Stimulated activated CD8-positive, alpha-beta memory T cell treated with anti-CD3 and anti-CD28 coated beads, Interleukin-15, amount 100 ng/mL, for 1 hour (primary cell): ENCODE data around the gene NXPH4.

Experiments
- DNase-seq: peaks from one replicate; pipeline ENCODE4 v3.0.0-alpha.2; 2020; ENCODE audit warnings: low read depth

Gene NXPH4

GRCh38 chr12:57231276-57232021 lies 14.9 kb downstream of the NXPH4 start:
- DNase-seq = no peak

- no peak for DNase-seq
Observed at GRCh38 chr12:57232156-57232756, 15.7 kb downstream of the NXPH4 start.

- no peak for DNase-seq
Observed at GRCh38 chr12:57233357-57234232, 17.0 kb downstream of the NXPH4 start.

- no peak for DNase-seq
Observed at GRCh38 chr12:57234233-57234570, 17.6 kb downstream of the NXPH4 start.

DNA sequence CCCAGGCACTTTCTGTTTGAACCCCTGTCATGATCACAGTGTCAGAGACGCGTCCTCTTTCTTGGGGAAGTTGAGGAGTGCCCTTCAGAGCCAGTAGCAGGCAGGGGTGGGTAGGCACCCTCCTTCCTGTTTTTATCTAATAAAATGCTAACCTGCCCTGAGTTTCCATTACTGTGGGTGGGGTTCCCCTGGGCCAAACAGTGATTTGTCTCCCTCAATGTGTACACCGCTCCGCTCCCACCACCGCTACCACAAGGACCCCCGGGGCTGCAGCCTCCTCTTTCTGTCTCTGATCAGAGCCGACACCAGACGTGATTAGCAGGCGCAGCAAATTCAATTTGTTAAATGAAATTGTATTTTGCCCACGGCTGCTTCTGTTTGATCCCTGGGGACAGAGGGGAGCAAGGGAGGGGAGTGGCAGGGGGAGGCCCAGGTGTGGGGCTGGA lies 18.0 kb downstream of the NXPH4 start:
- no peak for DNase-seq

DNA sequence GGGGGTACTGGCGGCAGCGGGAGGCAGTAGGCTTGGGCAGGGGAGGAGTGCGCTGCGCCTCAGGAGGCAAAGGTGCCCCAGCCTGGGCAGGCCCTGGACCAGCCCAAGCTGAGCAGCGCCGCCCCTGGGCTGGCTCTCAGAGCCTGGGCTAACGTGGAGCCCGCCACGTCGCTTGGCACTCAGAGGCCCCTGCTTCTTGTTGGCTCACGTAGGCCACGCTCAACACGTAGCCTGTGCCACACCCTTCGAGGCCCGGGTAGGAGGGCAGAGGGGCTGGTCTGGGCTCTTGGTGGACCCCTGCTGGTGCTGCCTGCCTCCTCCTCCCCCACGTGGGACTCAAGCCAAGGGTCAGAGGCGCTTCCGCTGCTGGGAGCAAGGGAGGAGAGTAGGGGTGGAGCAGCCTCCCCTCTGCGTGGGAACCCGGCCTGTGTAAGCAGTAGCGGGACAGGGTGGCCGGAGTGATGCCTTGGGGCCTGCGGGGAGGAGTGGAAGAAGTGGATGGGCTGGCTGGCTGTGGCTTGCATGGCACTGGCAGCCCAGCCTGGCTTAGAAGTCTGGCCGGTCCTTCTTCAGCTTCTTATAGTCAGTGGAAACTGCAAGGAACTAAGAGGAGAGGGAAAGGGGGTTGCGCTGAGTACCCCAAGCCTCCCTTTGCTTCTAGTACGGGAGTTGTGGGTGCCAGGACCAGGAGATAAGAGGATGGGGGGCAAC lies 18.6 kb downstream of the NXPH4 start:
- no peak for DNase-seq

GRCh38 chr12:57235728-57236131 lies 19.1 kb downstream of the NXPH4 start:
- DNase-seq = no peak

GRCh38 chr12:57236201-57236924 lies 19.8 kb downstream of the NXPH4 start:
- no peak for DNase-seq

- no peak for DNase-seq
Observed at GRCh38 chr12:57236925-57237595, 20.5 kb downstream of the NXPH4 start.

GRCh38 chr12:57237596-57237931 lies 21.0 kb downstream of the NXPH4 start:
- no peak for DNase-seq

- no peak for DNase-seq
Observed at GRCh38 chr12:57237932-57238853, 21.6 kb downstream of the NXPH4 start.

GRCh38 chr12:57238854-57239554 lies 22.4 kb downstream of the NXPH4 start:
- DNase-seq = peak; percentile 73

DNA sequence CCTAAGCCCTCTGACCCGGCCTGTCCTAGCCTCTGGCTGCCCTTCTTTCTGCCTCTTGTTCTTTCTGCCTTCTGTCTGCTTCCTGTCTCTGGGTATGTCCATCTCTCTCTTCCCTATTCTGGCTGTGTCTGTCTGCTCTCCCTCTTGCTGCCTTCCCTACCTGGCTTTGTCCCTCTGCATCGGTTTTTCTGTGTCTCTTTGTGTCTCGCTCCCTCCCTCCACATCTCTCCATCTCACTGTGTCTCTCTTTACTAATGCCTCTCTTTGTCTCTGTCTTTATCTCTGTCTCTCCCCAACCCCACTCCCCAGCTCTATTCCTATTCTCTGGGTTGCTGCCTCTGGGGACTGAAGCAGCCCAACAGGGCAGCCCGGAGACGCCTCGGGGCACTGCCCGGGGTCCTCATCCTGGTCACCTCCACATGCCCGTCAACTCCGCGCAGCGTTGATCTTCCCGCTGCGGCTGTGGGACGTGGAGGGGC lies 23.0 kb downstream of the NXPH4 start:
- no peak for DNase-seq

DNA sequence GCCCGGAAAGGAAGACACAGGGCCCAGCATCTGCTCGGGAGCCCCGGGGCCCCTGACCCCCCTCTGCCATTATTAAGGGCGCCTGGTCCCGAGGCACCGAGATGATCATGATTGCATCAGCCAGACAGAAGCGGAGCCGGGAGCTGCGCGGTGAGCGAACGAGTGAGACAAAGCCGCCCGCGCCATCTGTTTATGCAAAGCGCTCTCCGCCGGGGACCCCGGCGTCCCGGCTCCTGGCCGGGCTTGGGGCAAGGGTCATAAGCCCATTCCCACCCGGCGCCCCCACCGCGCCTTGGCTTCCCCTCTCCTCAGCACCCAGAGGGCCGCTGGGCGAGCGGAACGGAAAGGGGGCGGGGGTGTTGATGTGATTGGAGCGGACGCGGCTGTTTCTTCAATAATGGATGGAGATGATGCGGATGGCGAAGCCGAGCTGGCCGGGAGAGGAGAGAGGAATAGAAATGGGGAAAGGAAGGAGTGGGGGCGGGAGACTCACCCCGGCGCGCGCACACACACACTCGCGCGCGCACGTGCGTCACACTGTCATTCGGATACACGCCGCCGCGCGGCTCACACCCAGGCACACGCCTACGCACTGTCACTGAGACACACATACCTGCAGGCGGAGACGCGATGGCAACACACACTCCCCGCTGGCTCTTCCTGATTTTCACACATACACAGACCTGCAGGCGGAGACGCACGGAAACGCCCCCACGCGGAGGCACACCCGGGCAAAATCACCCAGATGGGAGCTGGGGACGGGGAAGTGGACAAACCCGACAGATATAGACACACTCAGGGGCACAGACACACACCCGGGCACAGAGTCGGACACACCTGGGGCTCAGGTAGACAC lies 23.7 kb downstream of the NXPH4 start:
- peak; percentile 43 for DNase-seq

DNA sequence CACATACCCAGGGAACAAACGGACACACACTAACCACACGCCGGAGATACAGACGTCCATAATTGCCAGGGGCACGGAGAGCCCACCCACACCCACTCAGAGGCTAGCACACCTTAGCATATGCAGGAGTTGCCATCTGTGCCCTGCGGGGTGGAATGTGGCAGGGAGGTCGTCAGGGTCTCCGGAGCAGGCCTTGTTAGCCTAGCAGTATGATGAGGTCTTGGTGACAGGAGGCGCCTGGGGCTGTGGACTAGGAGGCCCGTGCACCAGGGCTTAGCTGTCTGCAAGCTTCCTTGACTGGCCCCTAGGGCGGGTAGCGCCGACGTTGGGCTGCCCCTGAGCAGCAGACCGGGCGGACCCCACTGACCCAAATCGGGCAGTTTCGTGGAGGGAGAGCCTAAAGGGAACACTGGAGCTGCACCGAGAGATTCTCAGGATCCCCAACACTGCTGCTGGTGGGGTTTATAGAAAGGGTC lies 24.4 kb downstream of the NXPH4 start:
- DNase-seq = no peak

DNA sequence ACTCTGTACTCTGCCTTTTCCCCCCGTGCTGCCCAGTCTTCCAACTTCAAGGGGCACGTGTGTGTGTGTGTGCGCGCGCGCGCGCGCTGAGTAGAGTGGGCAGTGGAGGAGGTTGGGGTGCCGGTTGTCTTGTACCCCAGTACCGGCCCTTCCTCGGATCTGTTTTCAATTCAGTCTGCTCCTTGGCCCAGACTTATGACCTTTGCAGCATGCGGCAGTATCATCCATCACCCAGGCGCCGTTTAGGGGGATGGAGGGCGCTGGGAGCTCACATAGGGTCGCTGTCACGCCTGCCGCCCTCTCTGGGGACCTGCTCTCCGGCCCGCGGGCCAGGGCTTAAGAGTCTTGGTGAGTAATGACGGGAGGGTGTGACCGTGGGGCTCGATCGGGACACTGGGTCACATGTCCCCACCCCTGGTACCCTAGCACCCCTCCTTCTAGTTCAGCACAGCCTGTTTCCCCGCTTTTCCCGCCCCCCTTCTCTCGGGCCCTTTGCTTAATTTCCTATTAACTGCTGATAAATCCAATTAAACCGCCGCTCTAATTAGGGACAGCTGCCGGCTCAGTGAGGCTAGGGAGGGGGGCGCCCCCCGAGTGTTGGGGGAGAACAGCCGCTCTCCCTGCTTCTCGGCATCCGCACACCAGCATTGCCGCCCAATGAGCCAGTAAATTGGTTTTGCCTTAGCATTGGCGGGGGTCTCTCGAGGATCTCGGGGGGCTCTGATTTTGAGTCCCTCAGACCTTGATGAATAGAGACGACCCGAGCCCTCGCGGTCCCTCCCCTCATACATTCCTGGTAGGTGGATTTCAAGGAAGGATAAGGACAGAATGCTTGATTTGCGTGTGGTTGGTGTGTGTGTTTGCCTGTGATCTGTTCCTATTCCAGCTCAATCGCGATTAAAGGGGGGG lies 25.1 kb downstream of the NXPH4 start:
- DNase-seq = no peak

DNA sequence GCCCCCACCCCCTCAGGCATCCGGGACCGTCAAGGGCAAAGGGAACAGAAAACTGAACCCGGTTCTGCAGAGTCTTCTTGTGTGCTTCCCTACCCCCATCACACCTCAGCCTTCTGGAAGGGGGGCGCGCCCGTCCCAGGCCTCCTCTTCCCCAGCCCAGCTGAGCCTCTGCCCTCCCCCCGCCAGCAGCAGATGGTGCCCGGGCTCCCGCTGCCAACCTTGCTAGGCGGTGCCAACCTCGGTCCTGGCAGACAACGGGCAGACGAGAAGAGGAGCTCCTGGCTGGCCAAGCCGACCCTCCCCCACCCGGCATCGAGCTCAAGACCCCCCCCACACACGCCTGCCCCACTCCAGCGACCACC lies 25.7 kb downstream of the NXPH4 start:
- no peak for DNase-seq
